Activated T-cell treated with anti-CD3 and anti-CD28 coated beads, Interleukin-2, amount 50 U/mL, for 48 hours (primary cell): ENCODE data around the gene ADAMTS10.
A peak's percentile ranks its signal among the peaks of the same experiment; 100 is the strongest.
"Not testable (repeated sequence)": the region's sequence is repeated elsewhere in the genome, so short reads cannot be mapped to it uniquely, and the experiment has no call there.

ENCODE experiments used
- DNase-seq, 2 experiments: peaks; one replicate each; pipeline ENCODE4 v3.0.0-alpha.2; 2020

Gene ADAMTS10

GRCh38 chr19:8592231-8593009, 18.1 kb downstream of the ADAMTS10 start:
- DNase-seq: peak; percentile 99

- DNase-seq: no peak
Measured at GRCh38 chr19:8589177-8589714, 21.3 kb downstream of the ADAMTS10 start.

- DNase-seq: peak; percentile 75 to 77
Measured at GRCh38 chr19:8585894-8586750, 24.4 kb downstream of the ADAMTS10 start.

GRCh38 chr19:8584965-8585893, 25.3 kb downstream of the ADAMTS10 start:
- no peak for DNase-seq

- peak; percentile 90 to 92 for DNase-seq
Measured at GRCh38 chr19:8580710-8581281, 29.7 kb downstream of the ADAMTS10 start.

GRCh38 chr19:8578642-8579265, 31.8 kb downstream of the ADAMTS10 start:
- DNase-seq: peak; percentile 90 to 94

GRCh38 chr19:8577741-8578140, 32.8 kb downstream of the ADAMTS10 start:
- no peak for DNase-seq

GRCh38 chr19:8577247-8577646, 33.3 kb downstream of the ADAMTS10 start, which contains the start of gene MYO1F:
MYO1F (minus strand) TSS chr19:8577442; CDS start chr19:8577309, 133 bp downstream.
- no peak for DNase-seq

- peak; percentile 52 to 53 for DNase-seq
Measured at GRCh38 chr19:8576273-8576993, 34.1 kb downstream of the ADAMTS10 start.

GRCh38 chr19:8575467-8575997, 35.0 kb downstream of the ADAMTS10 start:
- DNase-seq: peak; percentile 55 to 61

GRCh38 chr19:8574619-8574922, 35.9 kb downstream of the ADAMTS10 start:
- DNase-seq: not testable (repeated sequence)

GRCh38 chr19:8573316-8573715, 37.2 kb downstream of the ADAMTS10 start:
- peak; percentile 35 to 48 for DNase-seq

- DNase-seq: peak; percentile 48 to 59
Measured at GRCh38 chr19:8571006-8571411, 39.5 kb downstream of the ADAMTS10 start.

- DNase-seq: peak; percentile 66 to 72
Measured at GRCh38 chr19:8569066-8569771, 41.3 kb downstream of the ADAMTS10 start.

- DNase-seq: no peak
Measured at GRCh38 chr19:8567522-8568172, 42.9 kb downstream of the ADAMTS10 start.

- no peak for DNase-seq
Measured at GRCh38 chr19:8566855-8567254, 43.7 kb downstream of the ADAMTS10 start.

- DNase-seq: not testable (repeated sequence)
Measured at GRCh38 chr19:8564866-8565265, 45.6 kb downstream of the ADAMTS10 start.

- no peak for DNase-seq
Measured at GRCh38 chr19:8561075-8561764, 49.3 kb downstream of the ADAMTS10 start.

GRCh38 chr19:8558325-8558724, 52.2 kb downstream of the ADAMTS10 start:
- DNase-seq: no peak
